Measurements from ENCODE around the gene WIPF1. TPM values are rescaled to one million over a fixed set of nuclear protein-coding genes. Genes with fewer than 3 reads are reported as not detected.

Gene WIPF1
- total and polyA plus RNA-seq, 2 donors (not counting 3 experiments of a cell fraction or from before 2014, with no cell fraction given), result 15.3 to 42.0 TPM

DNA sequence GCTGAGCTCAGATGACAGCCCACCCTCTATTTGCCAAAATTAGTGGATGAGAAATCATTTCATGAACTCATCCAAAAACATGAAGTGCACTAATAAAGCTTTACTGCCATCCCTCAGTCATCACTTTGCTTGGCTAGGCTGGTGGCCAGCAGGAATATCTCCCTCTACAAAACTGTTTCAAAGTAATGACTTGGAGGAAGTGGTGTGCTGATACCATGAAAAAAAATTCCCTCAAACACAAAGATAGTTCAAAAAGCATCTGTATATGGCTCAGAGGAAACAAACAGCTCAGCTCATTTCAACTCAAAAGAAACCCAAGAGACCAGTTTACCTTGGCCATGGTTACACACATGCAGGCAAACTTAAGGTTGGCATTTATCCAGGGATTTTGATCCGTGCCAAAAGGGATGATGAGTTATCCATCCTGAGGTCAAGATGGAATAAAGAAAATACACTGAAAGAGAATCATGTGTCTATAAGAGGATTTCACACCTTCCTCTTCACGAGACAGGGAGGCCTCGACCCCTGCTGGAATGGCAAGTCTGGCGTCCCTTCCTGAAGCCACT is 18.4 kb upstream of the WIPF1 start:
- POLR2A ChIA-PET, result no interaction called here
- DNase-seq (ENCODE audit: low read depth, low spot score) (peak; percentile 54), FAIRE-seq (peak; percentile 62)
- Histone ChIP-seq H3K9ac (replicated peaks; ENCODE audit: extremely low read depth, insufficient read depth, low read length) (no peak overlapping the region), H3K79me2 (ENCODE audit: control insufficient read depth, insufficient read depth, low read length) (no peaks in the 10 kb centered on the region), H3K27ac (ENCODE audit: insufficient read depth, low read depth, low read length) (no peak overlapping the region), H3K36me3 (ENCODE audit: control insufficient read depth in 2 of 2, extremely low read depth in 1 of 2, insufficient read depth in 2 of 2, low read length in 2 of 2) (no peaks in the 10 kb centered on the region), H3K9me1 (replicated peaks; ENCODE audit: control insufficient read depth, extremely low read depth, insufficient read depth, low read length) (no peaks in the 10 kb centered on the region), H3K4me1 (ENCODE audit: control insufficient read depth, extremely low read depth, insufficient read depth, low read length) (peaks cover 13% of the 10 kb centered on the region), H3K9me3 (replicated peaks; ENCODE audit: control insufficient read depth, insufficient read depth, low read length) (no peaks in the 10 kb centered on the region), H2AFZ (ENCODE audit: low read depth, low read length) (no peak overlapping the region), H3K4me3 (replicated peaks in 1 of 3; ENCODE audit: insufficient read depth in 1 of 3, low read depth in 1 of 3, low read length in 3 of 3) (no peak overlapping the region), H4K20me1 (replicated peaks; ENCODE audit: control insufficient read depth, extremely low read depth, insufficient read depth, low read length) (no peaks in the 10 kb centered on the region), H3K4me2 (ENCODE audit: insufficient read depth, low read length) (no peak overlapping the region), H3K27me3 (ENCODE audit: control insufficient read depth in 2 of 2, insufficient read depth in 2 of 2, low read length in 2 of 2) (no peaks in the 10 kb centered on the region)
- no TSS peak for BruUV-seq (replicated peaks)
- no peak for TF ChIP-seq POLR2AphosphoS5 (IDR thresholded peaks at IDR 0.05; ENCODE audit: insufficient read depth, low read depth, low read length)
- TF ChIP-seq POLR2A (IDR thresholded peaks at IDR 0.05; ENCODE audit: low read depth, low read length), result no peak
- no peak for TF ChIP-seq MYC (IDR thresholded peaks at IDR 0.05; ENCODE audit: low read depth, low read length)
- TF ChIP-seq GATA2 (IDR thresholded peaks at IDR 0.05; ENCODE audit: insufficient read depth, insufficient read length, low read depth, low read length), result no peak
- TF ChIP-seq, protein P1, sequence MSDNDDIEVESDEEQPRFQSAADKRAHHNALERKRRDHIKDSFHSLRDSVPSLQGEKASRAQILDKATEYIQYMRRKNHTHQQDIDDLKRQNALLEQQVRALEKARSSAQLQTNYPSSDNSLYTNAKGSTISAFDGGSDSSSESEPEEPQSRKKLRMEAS (IDR thresholded peaks at IDR 0.05; ENCODE audit: insufficient read depth, insufficient read length), result no peak
- TF ChIP-seq FOS (IDR thresholded peaks at IDR 0.05; ENCODE audit: borderline replicate concordance, insufficient read depth, low read length), result no peak
- no peak for TF ChIP-seq CTCF (IDR thresholded peaks at IDR 0.05; ENCODE audit: extremely low read depth in 1 of 2, insufficient read depth in 1 of 2, low read depth in 1 of 2, low read length in 2 of 2)
- no peak for TF ChIP-seq EZH2 (IDR thresholded peaks at IDR 0.05; ENCODE audit: borderline replicate concordance, low read depth, low read length, severe bottlenecking)
- no peak for TF ChIP-seq JUN (IDR thresholded peaks at IDR 0.05; ENCODE audit: borderline replicate concordance, insufficient read depth, insufficient read length, low read depth)
- intact Hi-C loops (cut with micrococcal nuclease) (no loop called here), dilution Hi-C loops (cut with MboI; ENCODE audit: extremely low pct_ligation_motif_present, low sequenced_read_pairs) (no loop called here)
- CTCF ChIA-PET, result interaction anchor here (0.7 to 2.1 kb wide), 12 partner anchors 8 to 153 kb away, joined by 3 to 9 read pairs (median 4); partner anchors contain the start of gene WIPF1

Measured in endothelial cell of umbilical vein (primary cell).